HEK293 (cell line): Measurements from ENCODE around the gene UPP2.

Source experiments
- CTCF ChIA-PET: fragments of 350-600 bp; formaldehyde crosslinking; extraction: SDS; loops from one replicate; lab custom pipeline; 2021; ENCODE audit warnings: antibody characterized with exemption; lab: Yijun Ruan, JAX
- POLR2A ChIA-PET: fragments of 300-600 bp; formaldehyde crosslinking; extraction: SDS; loops from one replicate; lab custom pipeline; 2020; ENCODE audit warnings: antibody characterized with exemption, inconsistent platforms; lab: Yijun Ruan, JAX
- H3K27ac ChIP-seq: fragments of 200-500 bp; sonication (Bioruptor generic); 2 replicates; pipeline ENCODE4 v1.5.1; 2014; ENCODE audit warnings: low read depth, low read length, control low read depth, inconsistent platforms; ENCODE audit errors: extremely low read depth
- H3K36me3 ChIP-seq, 2 experiments: fragments of 200-500 bp in 1 of 2; sonication (Bioruptor generic) in 1 of 2; 1 replicate in 1 of 2; 2 replicates in 1 of 2; pipeline ENCODE4 v1.5.1; 2014 to 2017; ENCODE audit warnings: inconsistent platforms in 2 of 2, low read length in 2 of 2; ENCODE audit not compliant: control insufficient read depth in 2 of 2, insufficient read depth in 1 of 2
- H3K4me1 ChIP-seq: fragments of 200-500 bp; sonication (Bioruptor generic); 2 replicates; pipeline ENCODE4 v1.5.1; 2014; ENCODE audit warnings: mild to moderate bottlenecking, low read length, inconsistent platforms; ENCODE audit not compliant: control insufficient read depth, insufficient read depth
- H3K4me3 ChIP-seq: 2 replicates; pipeline ENCODE4 v1.5.1; 2011; ENCODE audit warnings: low read depth, mild to moderate bottlenecking, control low read depth, low read length, moderate library complexity
- H3K9me3 ChIP-seq: fragments of 200-500 bp; sonication (Bioruptor generic); 2 replicates; pipeline ENCODE4 v1.5.1; 2014; ENCODE audit warnings: low read depth, low read length, inconsistent platforms; ENCODE audit not compliant: control insufficient read depth, insufficient read depth
- FEZF1 ChIP-seq: fragments of 450-650 bp; formaldehyde crosslinking; IDR thresholded peaks from 2 replicates; pipeline ENCODE4 v1.5.1; 2016; ENCODE audit warnings: missing biosample characterization, missing genetic modification characterization
- KLF16 ChIP-seq: fragments of 450-650 bp; formaldehyde crosslinking; IDR thresholded peaks from 2 replicates; pipeline ENCODE4 v1.5.1; 2017; ENCODE audit warnings: missing biosample characterization, missing genetic modification characterization
- KLF7 ChIP-seq: fragments of 450-650 bp; formaldehyde crosslinking; IDR thresholded peaks from 2 replicates; pipeline ENCODE4 v1.5.1; 2016; ENCODE audit warnings: missing biosample characterization, missing genetic modification characterization, borderline replicate concordance
- KLF8 ChIP-seq: fragments of 450-650 bp; formaldehyde crosslinking; IDR thresholded peaks from 2 replicates; pipeline ENCODE4 v1.5.1; 2016; ENCODE audit warnings: missing biosample characterization, missing genetic modification characterization
- OVOL3 ChIP-seq: fragments of 450-650 bp; formaldehyde crosslinking; IDR thresholded peaks from 2 replicates; pipeline ENCODE4 v1.5.1; 2016; ENCODE audit warnings: missing biosample characterization, missing genetic modification characterization
- SP3 ChIP-seq: fragments of 450-650 bp; formaldehyde crosslinking; IDR thresholded peaks from 2 replicates; pipeline ENCODE4 v1.5.1; 2016; ENCODE audit warnings: missing biosample characterization, missing genetic modification characterization
- TCF7L2 ChIP-seq: IDR thresholded peaks from 2 replicates; pipeline ENCODE4 v1.6.1; 2011; ENCODE audit warnings: low read depth, mild to moderate bottlenecking, inconsistent platforms, low read length, moderate library complexity, borderline replicate concordance
- ZBTB1 ChIP-seq: fragments of 450-650 bp; formaldehyde crosslinking; IDR thresholded peaks from 2 replicates; pipeline ENCODE4 v1.5.1; 2016; ENCODE audit warnings: missing biosample characterization, missing genetic modification characterization
- ZFHX2 ChIP-seq: fragments of 450-650 bp; formaldehyde crosslinking; conservative IDR thresholded peaks from 2 replicates; pipeline ENCODE4 v1.5.1; 2016; ENCODE audit warnings: missing biosample characterization, missing genetic modification characterization
- ZNF174 ChIP-seq: fragments of 450-650 bp; formaldehyde crosslinking; IDR thresholded peaks from 2 replicates; pipeline ENCODE4 v1.5.0; 2017; ENCODE audit warnings: missing biosample characterization, mild to moderate bottlenecking, missing genetic modification characterization
- ZNF211 ChIP-seq: fragments of 450-650 bp; formaldehyde crosslinking; IDR thresholded peaks from 2 replicates; pipeline ENCODE4 v1.5.1; 2016; ENCODE audit warnings: low read depth, missing biosample characterization, missing genetic modification characterization
- ZNF239 ChIP-seq: fragments of 450-650 bp; formaldehyde crosslinking; IDR thresholded peaks from 2 replicates; pipeline ENCODE4 v1.5.1; 2016; ENCODE audit warnings: missing biosample characterization, missing genetic modification characterization
- ZNF292 ChIP-seq: fragments of 450-650 bp; formaldehyde crosslinking; IDR thresholded peaks from 2 replicates; pipeline ENCODE4 v1.5.1; 2016; ENCODE audit warnings: low read depth, missing biosample characterization, missing genetic modification characterization, borderline replicate concordance
- ZNF473 ChIP-seq: fragments of 450-650 bp; formaldehyde crosslinking; IDR thresholded peaks from 2 replicates; pipeline ENCODE4 v1.5.1; 2017; ENCODE audit warnings: missing biosample characterization, missing genetic modification characterization
- ZNF560 ChIP-seq: fragments of 450-650 bp; formaldehyde crosslinking; IDR thresholded peaks from 2 replicates; pipeline ENCODE4 v1.5.1; 2017; ENCODE audit warnings: missing biosample characterization, missing genetic modification characterization, borderline replicate concordance
- ZNF660 ChIP-seq: fragments of 450-650 bp; IDR thresholded peaks from 2 replicates; pipeline ENCODE4 v1.5.1; 2018; ENCODE audit warnings: missing biosample characterization, mild to moderate bottlenecking, missing genetic modification characterization
- TF ChIP-seq, protein P1 (sequence below): fragments of 450-650 bp; formaldehyde crosslinking; IDR thresholded peaks from 2 replicates; pipeline ENCODE4 v1.5.1; 2016; ENCODE audit warnings: missing biosample characterization, missing genetic modification characterization
- TF ChIP-seq, protein P2 (sequence below): sonication (generic); formaldehyde crosslinking; IDR thresholded peaks from 2 replicates; pipeline ENCODE4 v1.8.1; 2022; ENCODE audit warnings: mild to moderate bottlenecking, moderate library complexity, missing genetic modification reagents
- TF ChIP-seq, protein P3 (sequence below): fragments of 450-650 bp; formaldehyde crosslinking; IDR thresholded peaks from 2 replicates; pipeline ENCODE4 v1.5.1; 2017; ENCODE audit warnings: missing biosample characterization, mild to moderate bottlenecking, missing genetic modification characterization, moderate library complexity
- TF ChIP-seq, protein P4 (sequence below): fragments of 450-650 bp; formaldehyde crosslinking; IDR thresholded peaks from 2 replicates; pipeline ENCODE4 v1.5.1; 2016; ENCODE audit warnings: missing biosample characterization, missing genetic modification characterization
- TF ChIP-seq, protein P5 (sequence below): fragments of 450-650 bp; formaldehyde crosslinking; conservative IDR thresholded peaks from 2 replicates; pipeline ENCODE4 v1.5.1; 2016; ENCODE audit warnings: low read depth, missing biosample characterization, missing genetic modification characterization

The UPP2 gene

DNA sequence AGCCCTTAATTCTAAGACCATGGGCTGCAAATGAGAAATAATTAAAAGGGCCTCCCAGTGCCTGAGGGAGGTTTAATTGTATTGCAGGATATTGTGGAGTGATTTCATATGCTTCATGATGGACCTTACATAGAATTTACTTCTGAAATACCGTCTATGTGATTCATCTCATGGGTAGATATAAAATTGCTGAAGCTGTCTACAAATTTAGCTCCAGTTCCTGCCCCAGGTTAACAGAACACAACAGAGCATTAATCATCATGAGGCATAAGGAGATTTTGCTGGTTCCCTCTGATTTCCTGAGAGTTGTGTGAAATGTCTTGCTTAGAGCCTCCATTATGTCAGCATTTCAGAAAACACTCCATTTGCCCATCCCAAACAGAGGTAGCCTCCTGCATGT lies 770 bp downstream of the UPP2 start:
- Histone ChIP-seq H3K9me3 (no peaks in the 10 kb centered on the region), H3K36me3 (no peaks in the 10 kb centered on the region), H3K4me3 (no peak overlapping the region), H3K4me1 (no peaks in the 10 kb centered on the region), H3K27ac (no peak overlapping the region)
- ChIA-PET POLR2A (no interaction called here), CTCF (no interaction called here)
- TF ChIP-seq ZNF473 (tag by site-specific recombination) (no peak), OVOL3 (tag by site-specific recombination) (no peak), SP3 (no peak), TCF7L2 (no peak), FEZF1 (tag by site-specific recombination) (no peak), ZBTB1 (tag by site-specific recombination) (no peak), ZFHX2 (tag by site-specific recombination) (no peak), KLF16 (tag by site-specific recombination) (no peak), ZNF239 (tag by site-specific recombination) (no peak)
- TF ChIP-seq, protein P1, sequence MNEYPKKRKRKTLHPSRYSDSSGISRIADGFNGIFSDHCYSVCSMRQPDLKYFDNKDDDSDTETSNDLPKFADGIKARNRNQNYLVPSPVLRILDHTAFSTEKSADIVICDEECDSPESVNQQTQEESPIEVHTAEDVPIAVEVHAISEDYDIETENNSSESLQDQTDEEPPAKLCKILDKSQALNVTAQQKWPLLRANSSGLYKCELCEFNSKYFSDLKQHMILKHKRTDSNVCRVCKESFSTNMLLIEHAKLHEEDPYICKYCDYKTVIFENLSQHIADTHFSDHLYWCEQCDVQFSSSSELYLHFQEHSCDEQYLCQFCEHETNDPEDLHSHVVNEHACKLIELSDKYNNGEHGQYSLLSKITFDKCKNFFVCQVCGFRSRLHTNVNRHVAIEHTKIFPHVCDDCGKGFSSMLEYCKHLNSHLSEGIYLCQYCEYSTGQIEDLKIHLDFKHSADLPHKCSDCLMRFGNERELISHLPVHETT, result no peak
- TF ChIP-seq, protein P2, sequence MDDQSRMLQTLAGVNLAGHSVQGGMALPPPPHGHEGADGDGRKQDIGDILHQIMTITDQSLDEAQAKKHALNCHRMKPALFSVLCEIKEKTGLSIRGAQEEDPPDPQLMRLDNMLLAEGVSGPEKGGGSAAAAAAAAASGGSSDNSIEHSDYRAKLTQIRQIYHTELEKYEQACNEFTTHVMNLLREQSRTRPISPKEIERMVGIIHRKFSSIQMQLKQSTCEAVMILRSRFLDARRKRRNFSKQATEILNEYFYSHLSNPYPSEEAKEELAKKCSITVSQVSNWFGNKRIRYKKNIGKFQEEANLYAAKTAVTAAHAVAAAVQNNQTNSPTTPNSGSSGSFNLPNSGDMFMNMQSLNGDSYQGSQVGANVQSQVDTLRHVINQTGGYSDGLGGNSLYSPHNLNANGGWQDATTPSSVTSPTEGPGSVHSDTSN (CRISPR knock-in tag), result no peak
- TF ChIP-seq, protein P3, sequence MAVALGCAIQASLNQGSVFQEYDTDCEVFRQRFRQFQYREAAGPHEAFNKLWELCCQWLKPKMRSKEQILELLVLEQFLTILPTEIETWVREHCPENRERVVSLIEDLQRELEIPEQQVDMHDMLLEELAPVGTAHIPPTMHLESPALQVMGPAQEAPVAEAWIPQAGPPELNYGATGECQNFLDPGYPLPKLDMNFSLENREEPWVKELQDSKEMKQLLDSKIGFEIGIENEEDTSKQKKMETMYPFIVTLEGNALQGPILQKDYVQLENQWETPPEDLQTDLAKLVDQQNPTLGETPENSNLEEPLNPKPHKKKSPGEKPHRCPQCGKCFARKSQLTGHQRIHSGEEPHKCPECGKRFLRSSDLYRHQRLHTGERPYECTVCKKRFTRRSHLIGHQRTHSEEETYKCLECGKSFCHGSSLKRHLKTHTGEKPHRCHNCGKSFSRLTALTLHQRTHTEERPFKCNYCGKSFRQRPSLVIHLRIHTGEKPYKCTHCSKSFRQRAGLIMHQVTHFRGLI (tag by site-specific recombination), result no peak

DNA sequence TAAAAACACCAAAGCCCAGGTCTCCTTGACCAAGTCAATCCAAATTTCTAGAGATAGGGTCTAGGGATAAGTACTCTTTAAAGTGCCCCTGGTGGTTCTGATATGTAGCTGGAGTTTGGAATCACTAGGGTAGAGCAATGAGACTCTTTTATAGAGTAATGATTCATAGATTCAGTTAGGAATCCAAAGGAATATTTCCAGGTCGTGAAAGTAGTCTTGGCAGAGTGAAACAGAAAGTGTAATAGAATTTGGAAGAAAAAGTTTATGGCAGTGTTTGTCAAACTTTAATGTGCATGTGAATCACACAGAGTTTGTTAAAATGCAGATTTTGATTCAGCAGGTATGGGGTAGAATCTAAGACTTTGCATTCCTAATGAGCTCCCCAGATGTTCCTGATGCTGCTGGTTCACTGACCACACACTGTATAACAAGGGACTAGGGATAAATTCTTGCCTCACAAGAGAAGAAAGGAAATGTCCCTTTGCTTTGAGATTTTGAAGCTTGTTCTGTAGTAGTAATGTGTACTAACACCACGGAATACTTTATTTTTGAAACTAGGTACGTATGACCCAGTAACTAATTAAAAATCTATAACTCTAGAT lies 1.8 kb downstream of the UPP2 start:
- Histone ChIP-seq H3K36me3 (no peaks in the 10 kb centered on the region), H3K27ac (no peak overlapping the region), H3K4me3 (no peak overlapping the region)
- TF ChIP-seq, protein P4, sequence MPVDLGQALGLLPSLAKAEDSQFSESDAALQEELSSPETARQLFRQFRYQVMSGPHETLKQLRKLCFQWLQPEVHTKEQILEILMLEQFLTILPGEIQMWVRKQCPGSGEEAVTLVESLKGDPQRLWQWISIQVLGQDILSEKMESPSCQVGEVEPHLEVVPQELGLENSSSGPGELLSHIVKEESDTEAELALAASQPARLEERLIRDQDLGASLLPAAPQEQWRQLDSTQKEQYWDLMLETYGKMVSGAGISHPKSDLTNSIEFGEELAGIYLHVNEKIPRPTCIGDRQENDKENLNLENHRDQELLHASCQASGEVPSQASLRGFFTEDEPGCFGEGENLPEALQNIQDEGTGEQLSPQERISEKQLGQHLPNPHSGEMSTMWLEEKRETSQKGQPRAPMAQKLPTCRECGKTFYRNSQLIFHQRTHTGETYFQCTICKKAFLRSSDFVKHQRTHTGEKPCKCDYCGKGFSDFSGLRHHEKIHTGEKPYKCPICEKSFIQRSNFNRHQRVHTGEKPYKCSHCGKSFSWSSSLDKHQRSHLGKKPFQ (tag by site-specific recombination), result no peak
- TF ChIP-seq ZNF211 (tag by site-specific recombination), result no peak
- TF ChIP-seq, all 188 proteins: peak for 0
- CTCF ChIA-PET, result interaction anchor here (1.6 kb wide), 1 partner anchor 10 kb away, joined by 4 read pairs; no protein-coding TSS in a partner anchor
- POLR2A ChIA-PET, result no interaction called here
- Histone ChIP-seq H3K4me1 (no peaks in the 10 kb centered on the region), H3K9me3 (no peaks in the 10 kb centered on the region)

DNA sequence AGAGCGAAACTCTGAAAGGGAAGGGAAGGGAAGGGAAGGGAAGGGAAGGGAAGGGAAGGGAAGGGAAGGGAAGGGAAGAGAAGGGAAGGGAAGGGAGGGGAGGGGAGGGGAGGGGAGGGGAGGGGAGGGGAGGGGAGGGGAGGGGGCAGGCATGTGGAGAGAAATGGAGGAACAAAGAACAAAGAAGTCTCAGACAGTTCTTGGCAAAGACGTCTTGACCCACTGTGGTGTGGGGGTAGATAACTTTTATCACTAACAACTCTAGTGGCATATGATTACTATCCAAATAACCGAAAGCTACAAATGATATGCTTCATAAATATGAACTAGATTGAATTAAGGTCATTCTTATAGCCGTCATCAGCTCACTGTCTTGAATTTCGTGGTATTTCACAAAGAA lies 3.2 kb downstream of the UPP2 start:
- POLR2A ChIA-PET, result no interaction called here
- no peaks in the 10 kb centered on the region for H3K9me3 ChIP-seq
- no peak for TF ChIP-seq ZNF174
- TF ChIP-seq ZNF660, result no peak
- TF ChIP-seq, protein P1, result no peak
- TF ChIP-seq KLF8, result no peak
- no peak for TF ChIP-seq ZNF560 (tag by site-specific recombination)
- TF ChIP-seq ZNF292 (tag by site-specific recombination), result no peak
- TF ChIP-seq, protein P5, sequence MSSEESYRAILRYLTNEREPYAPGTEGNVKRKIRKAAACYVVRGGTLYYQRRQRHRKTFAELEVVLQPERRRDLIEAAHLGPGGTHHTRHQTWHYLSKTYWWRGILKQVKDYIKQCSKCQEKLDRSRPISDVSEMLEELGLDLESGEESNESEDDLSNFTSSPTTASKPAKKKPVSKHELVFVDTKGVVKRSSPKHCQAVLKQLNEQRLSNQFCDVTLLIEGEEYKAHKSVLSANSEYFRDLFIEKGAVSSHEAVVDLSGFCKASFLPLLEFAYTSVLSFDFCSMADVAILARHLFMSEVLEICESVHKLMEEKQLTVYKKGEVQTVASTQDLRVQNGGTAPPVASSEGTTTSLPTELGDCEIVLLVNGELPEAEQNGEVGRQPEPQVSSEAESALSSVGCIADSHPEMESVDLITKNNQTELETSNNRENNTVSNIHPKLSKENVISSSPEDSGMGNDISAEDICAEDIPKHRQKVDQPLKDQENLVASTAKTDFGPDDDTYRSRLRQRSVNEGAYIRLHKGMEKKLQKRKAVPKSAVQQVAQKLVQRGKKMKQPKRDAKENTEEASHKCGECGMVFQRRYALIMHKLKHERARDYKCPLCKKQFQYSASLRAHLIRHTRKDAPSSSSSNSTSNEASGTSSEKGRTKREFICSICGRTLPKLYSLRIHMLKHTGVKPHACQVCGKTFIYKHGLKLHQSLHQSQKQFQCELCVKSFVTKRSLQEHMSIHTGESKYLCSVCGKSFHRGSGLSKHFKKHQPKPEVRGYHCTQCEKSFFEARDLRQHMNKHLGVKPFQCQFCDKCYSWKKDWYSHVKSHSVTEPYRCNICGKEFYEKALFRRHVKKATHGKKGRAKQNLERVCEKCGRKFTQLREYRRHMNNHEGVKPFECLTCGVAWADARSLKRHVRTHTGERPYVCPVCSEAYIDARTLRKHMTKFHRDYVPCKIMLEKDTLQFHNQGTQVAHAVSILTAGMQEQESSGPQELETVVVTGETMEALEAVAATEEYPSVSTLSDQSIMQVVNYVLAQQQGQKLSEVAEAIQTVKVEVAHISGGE, result no peak
- no peak for TF ChIP-seq KLF7
- TF ChIP-seq OVOL3 (tag by site-specific recombination), result no peak

More for the DNA sequence above, 3.2 kb downstream of the UPP2 start:
- Histone ChIP-seq H3K36me3 (no peaks in the 10 kb centered on the region), H3K4me3 (no peak overlapping the region), H3K4me1 (no peaks in the 10 kb centered on the region), H3K27ac (no peak overlapping the region)
- CTCF ChIA-PET, result interaction anchor here (0.9 to 1.6 kb wide), 2 partner anchors 8 to 19 kb away, joined by 3 to 4 read pairs; no protein-coding TSS in a partner anchor
